ENCODE data around the gene RNF225. TPM values are rescaled to one million over a fixed set of nuclear protein-coding genes. Genes with fewer than 3 reads are reported as not detected.
A peak's percentile ranks its signal among the peaks of the same experiment; 100 is the strongest.

RNF225 gene
- total RNA-seq, 1 donor from 2014 or later, result 0.55 TPM

DNA sequence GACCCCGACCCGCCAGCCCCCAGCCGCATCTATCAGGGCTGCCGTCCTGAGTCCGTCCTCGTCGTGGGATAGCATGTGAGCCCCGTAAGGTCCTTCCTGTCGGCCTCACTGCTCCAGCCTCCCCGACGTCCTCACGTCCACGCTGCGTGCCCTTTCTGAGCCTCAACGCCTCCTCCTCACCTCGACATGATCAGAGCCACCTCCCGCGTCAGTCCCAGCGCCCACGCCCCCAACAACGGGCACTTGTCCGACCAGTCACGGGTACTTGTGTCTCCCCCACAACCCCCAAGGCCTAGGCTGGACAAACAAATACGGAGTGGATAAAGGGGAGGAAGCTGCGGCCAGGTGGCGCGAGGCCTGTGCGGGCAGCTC, 33.6 kb upstream of the RNF225 start:
- no peaks in the 10 kb centered on the region for H3K36me3 ChIP-seq
- intact Hi-C loops (cut with DNase I), result no loop called here
- peak overlapping the region; percentile 94 for H3K27ac ChIP-seq
- no peaks in the 10 kb centered on the region for H3K9me3 ChIP-seq
- peaks cover 6% of the 10 kb centered on the region for H3K4me1 ChIP-seq
- ATAC-seq (peak; percentile 42), DNase-seq (peak; percentile 86)
- peak overlapping the region; percentile 78 for H3K4me3 ChIP-seq
- TF ChIP-seq, protein P1, sequence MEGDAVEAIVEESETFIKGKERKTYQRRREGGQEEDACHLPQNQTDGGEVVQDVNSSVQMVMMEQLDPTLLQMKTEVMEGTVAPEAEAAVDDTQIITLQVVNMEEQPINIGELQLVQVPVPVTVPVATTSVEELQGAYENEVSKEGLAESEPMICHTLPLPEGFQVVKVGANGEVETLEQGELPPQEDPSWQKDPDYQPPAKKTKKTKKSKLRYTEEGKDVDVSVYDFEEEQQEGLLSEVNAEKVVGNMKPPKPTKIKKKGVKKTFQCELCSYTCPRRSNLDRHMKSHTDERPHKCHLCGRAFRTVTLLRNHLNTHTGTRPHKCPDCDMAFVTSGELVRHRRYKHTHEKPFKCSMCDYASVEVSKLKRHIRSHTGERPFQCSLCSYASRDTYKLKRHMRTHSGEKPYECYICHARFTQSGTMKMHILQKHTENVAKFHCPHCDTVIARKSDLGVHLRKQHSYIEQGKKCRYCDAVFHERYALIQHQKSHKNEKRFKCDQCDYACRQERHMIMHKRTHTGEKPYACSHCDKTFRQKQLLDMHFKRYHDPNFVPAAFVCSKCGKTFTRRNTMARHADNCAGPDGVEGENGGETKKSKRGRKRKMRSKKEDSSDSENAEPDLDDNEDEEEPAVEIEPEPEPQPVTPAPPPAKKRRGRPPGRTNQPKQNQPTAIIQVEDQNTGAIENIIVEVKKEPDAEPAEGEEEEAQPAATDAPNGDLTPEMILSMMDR (IDR thresholded peaks at IDR 0.05), result no peak
- H3K27me3 ChIP-seq, result peaks cover 4% of the 10 kb centered on the region

DNA sequence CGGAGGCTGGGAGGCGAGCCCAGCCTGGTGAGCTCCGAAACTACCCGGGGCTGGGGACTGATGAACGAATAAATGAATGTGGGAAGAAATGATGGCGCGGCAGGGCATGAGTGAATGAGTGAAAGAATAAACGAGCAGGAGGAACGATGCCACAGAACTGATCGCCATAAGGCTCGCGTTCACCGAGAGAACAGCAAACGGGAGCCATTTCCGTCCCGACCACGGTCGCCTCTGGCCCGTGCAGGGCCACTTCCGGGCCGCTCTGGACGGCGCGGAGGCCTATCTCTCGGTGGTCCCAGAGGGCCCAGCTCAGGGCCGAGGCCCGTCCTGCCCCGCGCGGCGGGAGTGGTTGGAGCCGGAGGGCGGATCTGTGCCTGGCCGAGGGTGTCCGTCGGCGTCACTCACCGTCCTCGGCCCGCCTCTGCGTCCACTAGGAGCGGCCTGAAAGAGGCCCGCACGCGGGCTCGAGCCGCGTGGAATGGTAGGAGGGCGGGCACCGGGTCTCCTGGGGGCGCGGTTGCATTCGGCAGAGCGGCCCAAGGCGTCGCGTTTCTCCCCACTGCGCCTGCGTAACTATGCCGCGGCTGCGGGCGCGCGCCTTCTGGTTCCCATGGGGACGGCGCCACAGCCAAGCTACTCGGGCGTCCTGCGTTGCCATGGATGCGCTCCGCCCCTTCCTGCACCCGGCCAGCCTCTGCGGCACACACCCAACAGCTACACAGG, 33.0 kb upstream of the RNF225 start, which contains the start of gene ZNF497:
TSS of gene ZNF497 (minus strand) at position 480 of the 723 bp plus-strand sequence. CDS start 5,116 bp downstream, outside the sequence.
- peak; percentile 95 for ATAC-seq
- H3K27ac ChIP-seq, result peak within 1 kb of the TSS; percentile 94
- TF ChIP-seq, protein P1 (IDR thresholded peaks at IDR 0.05), result no peak
- no peaks in the 10 kb centered on the region for H3K36me3 ChIP-seq
- H3K27me3 ChIP-seq, result no peaks in the 10 kb centered on the region
- intact Hi-C loops (cut with DNase I), result no loop called here
- no peaks in the 10 kb centered on the region for H3K9me3 ChIP-seq
- DNase-seq, result peak; percentile 99
- H3K4me3 ChIP-seq, result peak within 1 kb of the TSS; percentile 78
- H3K4me1 ChIP-seq, result peaks cover 6% of the 10 kb centered on the region

DNA sequence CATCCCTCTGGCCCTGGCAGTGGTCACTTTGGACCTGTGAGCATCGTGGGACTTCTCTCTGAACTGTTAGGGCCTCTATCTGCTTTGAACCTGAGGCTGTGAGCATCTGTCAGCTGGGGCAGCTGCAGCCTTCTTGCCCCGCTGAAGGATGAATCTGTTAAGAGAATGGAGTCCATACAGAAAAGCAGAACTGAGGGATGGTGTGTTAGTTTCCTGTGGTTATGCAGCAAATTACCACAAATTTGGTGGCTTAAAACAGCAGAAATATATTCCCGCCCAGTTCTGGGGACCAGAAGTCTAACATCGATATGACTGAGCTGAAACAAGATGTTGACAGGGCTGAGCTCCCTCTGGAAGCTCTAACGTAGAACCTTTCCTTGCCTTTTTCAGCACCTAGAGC, 31.3 kb upstream of the RNF225 start:
- TF ChIP-seq, protein P1 (IDR thresholded peaks at IDR 0.05), result no peak
- no peak overlapping the region for H3K27ac ChIP-seq
- H3K27me3 ChIP-seq, result no peaks in the 10 kb centered on the region
- intact Hi-C loops (cut with DNase I), result no loop called here
- ATAC-seq (no peak), DNase-seq (no peak)
- no peaks in the 10 kb centered on the region for H3K9me3 ChIP-seq
- no peaks in the 10 kb centered on the region for H3K36me3 ChIP-seq
- peaks cover 6% of the 10 kb centered on the region for H3K4me1 ChIP-seq
- no peak overlapping the region for H3K4me3 ChIP-seq

DNA sequence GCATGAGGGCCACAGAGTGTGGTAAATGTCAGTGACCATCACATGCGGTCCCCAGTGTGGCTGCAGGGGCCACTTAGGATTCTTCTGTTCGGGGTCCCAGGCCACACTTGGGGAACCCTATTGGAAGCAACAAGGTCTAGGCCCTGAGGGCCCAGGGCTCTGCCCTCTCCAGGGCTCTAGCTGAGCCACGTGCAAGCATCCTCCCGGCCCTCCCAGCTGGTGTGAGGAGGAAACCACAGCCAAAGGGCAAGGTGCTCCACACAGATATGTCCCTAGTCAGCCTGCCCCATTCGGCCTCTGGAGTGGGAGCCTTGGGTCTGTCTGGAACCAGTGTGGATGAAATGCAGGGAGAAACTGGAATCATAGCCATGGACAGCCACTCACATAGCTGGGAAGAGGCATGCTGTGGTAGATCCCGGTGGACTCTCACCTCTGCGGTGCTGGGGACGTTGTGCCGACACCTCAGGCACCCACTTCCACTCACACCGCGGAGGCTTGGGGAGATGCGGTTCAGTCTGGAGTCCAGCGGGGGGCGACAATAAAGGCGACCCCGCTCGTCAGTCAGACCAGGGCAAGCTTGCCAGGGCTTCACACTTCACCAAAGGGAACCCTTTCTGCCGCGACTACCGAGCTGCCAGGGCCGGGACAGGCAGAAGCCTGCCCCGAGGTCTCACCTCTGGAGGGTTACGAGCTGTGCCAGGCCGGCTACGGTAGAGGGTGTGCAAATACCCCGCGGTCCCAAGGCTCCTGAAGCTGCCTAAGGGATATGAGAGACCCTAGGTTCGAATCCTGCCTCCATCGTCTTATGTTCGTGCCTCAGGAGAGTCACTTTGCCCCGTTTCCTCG, 28.6 kb upstream of the RNF225 start:
- Histone ChIP-seq H3K36me3 (no peaks in the 10 kb centered on the region), H3K27me3 (no peaks in the 10 kb centered on the region), H3K4me3 (no peak overlapping the region), H3K4me1 (peaks cover under 1% of the 10 kb centered on the region), H3K9me3 (no peaks in the 10 kb centered on the region), H3K27ac (no peak overlapping the region)
- no peak for ATAC-seq
- intact Hi-C loops (cut with DNase I), result no loop called here
- TF ChIP-seq, protein P1 (IDR thresholded peaks at IDR 0.05), result no peak
- DNase-seq, result no peak

DNA sequence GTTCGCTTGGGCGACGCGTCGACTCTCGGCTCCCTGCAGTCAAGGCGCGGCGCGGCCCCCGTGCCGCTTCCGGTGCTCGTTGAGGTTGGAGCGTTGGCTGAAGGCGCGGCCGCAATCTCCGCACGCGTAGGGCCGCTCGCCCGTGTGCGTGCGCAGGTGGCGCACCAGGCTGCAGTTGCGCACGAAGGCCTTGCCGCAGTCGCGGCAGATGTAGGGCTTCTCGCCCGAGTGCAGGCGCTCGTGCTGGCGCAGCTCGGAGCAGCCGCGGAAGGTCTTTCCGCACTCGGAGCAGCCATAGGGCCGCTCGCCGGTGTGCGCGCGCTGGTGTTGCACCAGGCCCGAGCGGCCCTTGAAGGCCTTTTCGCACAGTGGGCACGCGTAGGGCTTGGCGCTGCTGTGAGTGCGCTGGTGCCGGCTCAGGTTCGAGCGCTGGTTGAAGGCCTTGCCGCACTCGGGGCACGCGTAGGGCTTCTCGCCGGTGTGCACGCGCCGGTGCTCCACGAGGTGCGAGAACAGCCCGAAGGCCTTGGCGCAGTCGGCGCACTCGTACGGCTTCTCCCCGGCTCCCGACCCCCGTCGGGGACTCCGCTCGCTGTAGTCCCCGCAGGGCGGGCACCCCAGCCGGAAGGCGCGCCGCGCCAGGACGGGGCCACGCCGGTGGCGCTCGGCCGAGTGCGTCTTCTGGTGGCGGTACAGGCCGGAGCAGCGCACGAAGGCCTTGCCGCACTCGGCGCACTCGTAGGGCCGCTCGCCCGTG, 27.6 kb upstream of the RNF225 start:
- TF ChIP-seq, protein P1 (IDR thresholded peaks at IDR 0.05), result no peak
- intact Hi-C loops (cut with DNase I), result no loop called here
- ATAC-seq (no peak), DNase-seq (no peak)
- Histone ChIP-seq H3K4me3 (no peak overlapping the region), H3K4me1 (no peaks in the 10 kb centered on the region), H3K9me3 (no peaks in the 10 kb centered on the region), H3K27ac (no peak overlapping the region), H3K36me3 (no peaks in the 10 kb centered on the region), H3K27me3 (no peaks in the 10 kb centered on the region)
